ENCODE measurements around the gene OXT. TPM values are rescaled to one million over a fixed set of nuclear protein-coding genes. Genes with fewer than 3 reads are reported as not detected.

OXT gene
- total RNA-seq, 1 donor from 2014 or later = not detected

- DNase-seq (ENCODE audit: low read depth in 2 of 2) = no peak
Observed at GRCh38 chr20:3084283-3084985, 13.0 kb downstream of the OXT start, which contains the start of gene AVP. Gene AVP (minus strand): TSS chr20:3084724. CDS start chr20:3084674, 50 bp downstream.

DNA sequence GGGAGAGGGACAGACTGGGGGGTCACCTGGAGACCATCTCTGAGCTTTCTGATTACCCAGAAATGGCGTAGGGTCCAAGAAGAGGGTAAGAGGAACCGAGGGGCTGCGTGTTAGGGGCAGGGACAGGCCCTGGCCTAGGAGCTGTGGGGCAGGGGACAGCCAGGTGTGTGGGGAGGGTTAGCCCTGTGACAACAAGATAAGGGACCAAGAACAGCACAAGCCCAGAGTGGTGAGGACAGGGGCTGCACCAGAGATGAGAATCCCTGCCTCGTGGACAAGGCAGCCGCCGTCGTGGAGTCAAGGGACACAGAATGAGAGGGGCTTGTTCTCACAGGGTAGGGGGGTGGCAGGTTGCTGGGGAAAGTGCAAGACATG is 13.6 kb downstream of the OXT start:
- no peak for DNase-seq (ENCODE audit: low read depth in 2 of 2)

DNA sequence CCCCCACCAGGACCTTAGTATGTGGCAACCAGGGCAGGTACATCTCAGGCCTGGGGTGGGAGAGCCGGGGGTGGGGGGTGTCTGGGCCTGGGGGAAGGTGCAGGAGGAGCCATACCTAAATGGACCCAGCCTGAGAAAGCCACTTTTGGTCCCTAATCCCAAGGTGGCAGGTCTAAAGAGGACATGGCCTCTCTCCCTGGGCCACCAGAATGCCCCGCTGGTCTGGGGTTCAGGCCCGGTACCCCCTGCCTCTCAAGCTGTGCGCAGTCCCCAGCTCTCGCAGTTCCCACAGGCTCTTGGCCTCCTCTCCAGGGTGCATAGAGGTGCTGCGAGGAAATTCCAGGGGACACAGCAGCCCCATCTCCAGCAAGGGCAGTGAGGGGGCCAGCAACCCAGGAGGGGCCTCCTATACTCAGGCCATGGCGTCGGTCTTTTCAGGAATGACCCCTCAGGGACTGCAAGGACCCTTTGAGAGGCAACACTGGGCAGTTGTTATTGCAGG is 14.2 kb downstream of the OXT start:
- DNase-seq (ENCODE audit: low read depth in 2 of 2) = no peak

DNA sequence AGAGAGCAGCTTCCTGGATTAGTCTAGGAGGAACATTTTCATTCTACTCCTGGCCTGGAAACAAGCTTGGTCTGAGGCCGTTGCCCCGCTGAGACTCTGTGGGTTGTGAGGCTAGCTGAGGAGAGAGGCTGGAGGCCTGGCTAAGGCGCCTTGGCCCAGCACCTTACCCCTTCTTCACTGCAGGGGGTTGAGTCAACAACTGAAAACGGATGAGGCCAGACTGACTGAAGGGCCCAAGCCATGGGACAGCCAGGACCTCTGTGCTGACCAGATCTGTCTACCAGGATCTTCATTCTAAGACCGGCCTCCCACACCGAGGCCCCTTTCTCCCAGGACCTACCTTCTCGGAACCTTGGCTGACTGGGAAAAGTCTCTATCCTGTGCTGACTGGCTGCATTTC is 16.6 kb downstream of the OXT start:
- DNase-seq (ENCODE audit: low read depth in 2 of 2) = no peak

DNA sequence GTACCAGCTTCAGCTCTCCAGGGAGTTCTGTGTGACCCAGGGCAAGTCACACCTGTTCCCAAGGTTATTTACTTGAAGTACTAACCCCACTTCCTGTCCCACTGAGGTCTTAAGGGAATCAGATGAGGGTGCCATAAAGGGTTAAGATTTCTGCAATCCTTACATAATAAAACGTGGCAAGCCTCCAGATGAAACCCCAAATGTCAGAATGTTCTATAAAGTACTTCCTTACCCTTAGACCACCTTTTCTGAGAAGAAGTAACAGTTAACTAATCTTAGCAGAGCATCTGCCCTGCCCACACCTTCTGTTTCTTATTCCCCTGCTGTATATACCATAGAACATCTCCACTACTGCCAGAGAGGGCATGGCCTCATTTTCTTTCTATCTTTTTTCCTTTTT is 19.1 kb downstream of the OXT start:
- no peak for DNase-seq (ENCODE audit: low read depth in 2 of 2)

- DNase-seq (ENCODE audit: low read depth in 2 of 2) = no peak
Observed at GRCh38 chr20:3092611-3093379, 21.4 kb downstream of the OXT start.

DNA sequence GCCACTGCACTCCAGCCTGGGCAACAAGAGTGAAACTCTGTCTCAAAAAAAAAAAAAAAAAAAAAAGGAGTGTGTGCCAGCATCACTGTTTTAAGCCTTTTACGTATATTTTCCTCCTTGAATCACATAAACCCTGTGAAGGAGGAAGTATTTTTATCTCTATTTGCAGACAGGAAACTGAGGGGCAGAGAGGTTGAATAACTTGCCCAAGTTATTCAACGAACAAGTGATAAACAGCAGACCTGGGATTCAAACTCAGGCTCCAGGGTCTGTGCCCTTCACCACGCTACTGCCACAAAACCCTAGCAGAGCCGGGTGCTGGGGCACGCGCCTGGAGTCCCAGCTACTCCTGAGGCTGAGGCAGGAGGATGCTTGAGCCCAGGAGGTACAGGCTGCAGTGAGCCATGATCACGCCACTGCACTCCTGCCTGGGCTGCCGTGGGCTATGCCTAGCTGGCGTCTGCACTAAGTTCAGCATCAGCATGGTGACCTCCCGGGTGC is 22.5 kb downstream of the OXT start:
- DNase-seq (ENCODE audit: low read depth in 2 of 2) = no peak

DNA sequence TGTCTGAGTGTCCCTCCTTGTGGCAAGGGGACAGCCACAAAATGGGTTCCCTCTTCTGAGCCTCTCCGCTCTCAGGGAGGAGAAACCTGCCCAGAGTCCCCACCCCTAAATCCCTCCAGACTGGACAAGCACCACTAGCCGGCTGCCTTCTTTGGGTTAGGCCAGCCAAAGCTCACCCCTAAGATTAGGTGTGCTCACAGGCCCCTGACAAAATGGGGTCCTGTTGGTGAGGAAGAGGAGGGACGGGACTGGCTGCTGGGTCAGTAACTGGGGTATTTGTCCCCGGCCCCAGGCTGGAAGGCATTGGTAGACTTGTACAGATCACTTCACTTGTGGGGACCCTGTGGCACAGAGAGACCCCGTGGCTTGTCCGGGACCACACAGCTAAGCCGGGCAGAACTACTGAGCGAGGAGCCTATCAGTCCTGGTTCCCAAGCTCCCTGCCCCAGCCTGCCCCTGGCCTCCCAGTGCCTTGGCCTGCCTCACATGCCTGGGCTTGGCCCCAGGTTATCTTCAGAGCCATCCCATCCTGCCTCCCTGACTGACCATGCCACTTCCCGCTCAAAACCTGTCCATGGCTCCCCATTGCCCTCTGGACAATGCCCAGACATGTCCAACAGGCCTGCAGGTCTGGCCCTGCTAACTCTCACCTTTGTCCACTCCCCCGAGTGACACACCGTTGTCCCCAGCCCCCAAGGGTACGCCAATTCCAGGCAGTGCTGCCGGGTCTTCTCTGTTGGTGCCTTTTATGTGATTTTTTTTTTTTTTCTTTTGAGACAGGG is 23.6 kb downstream of the OXT start:
- DNase-seq (ENCODE audit: low read depth in 2 of 2) = no peak

GRCh38 chr20:3100480-3100879 is 29.1 kb downstream of the OXT start:
- no peak for DNase-seq (ENCODE audit: low read depth in 2 of 2)

DNA sequence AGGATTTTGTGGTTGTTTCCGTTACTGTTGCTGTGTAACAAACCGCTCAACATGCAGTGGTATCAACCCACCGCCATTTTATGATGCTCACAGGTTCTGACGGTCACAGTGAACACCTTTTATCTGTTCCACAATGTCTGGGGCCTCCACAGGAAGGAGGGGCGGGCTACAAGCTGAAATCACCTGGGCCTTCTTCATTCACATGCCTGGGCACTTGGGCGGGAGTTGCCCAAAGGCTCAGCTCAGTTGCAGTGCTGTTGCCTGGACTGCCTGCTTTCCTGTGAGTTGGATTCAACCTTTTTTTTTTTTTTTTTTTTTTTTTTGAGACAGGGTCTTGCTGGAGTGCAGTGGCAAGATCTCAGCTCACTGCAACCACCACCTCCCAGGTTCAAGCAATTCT is 29.8 kb downstream of the OXT start:
- DNase-seq (ENCODE audit: low read depth in 2 of 2) = no peak

DNA sequence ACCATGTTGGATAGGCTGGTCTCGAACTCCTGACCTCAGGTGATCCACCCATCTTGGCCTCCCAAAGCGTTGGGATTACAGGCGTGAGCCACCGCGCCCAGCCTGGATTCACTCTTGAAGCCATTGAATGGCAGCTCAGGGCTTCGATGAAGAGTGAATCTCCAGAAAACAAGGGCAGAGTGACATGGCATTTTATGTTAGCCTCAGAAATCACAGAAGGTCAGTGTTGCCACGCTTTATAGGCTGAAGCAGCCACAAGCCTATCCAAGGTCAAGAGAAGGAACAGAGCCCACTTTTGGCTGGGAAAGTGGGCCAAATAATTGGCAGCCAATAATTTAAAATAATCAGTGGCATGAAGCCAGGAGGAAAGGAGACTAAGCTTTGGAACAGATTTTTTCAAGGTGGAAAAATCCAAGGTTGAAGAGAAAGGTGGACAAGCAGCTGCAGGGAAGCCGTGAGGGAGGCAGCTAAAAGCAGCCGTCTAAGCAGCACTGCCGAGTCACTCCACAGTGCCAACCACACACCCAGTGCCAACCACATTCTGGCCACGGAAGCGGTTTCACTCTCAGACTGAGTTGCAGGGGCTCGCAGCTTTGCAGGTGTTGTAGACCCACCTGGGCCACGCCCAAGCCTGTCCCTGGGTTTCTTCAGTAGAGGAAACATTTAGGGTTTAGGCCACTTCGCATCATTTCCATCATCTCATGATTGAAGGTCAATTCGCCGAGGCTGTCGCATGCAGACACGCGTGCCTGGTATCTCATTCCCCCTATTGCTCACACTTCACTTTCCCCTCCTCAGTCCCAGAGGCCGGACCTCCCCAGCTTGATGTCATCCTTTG is 30.5 kb downstream of the OXT start:
- no peak for DNase-seq (ENCODE audit: low read depth in 2 of 2)

DNA sequence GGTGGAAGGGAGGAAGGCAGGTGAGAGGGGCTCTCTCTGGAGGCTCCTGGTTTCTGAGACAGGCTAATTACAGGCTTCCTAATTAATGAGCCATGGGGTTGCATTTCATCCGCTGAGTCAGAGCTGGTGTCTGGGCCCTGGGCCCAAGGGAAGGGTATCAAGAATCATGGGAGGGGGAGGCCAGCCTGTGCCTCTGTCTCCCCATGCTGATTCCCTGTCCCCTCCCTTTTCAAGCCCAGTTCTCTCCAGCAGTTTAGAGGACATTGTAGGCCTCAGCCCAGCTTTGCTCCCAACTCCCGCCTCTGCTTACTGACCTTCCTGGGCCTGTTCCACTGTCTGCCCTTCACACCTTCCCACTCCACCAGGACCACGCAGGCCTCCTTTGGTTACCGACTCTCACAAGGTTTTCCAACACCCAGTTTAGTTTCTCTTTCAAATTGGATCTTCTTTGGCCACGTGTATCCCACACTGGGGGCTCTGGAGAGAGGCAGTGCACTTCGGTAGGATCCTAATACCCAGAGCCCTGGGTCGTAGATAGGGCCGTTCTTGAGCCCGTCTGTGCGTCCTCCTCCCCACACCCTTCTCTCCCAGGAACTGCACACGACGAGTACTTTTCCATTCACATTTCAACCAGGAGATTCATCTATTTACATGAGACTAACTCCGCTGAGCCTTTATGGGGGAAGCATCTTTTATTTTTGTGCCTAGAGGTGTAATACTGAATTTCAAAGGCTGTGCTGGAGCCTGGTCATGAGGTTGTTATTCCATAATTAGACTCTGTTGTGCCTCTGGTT is 31.4 kb downstream of the OXT start:
- no peak for DNase-seq (ENCODE audit: low read depth in 2 of 2)

DNA sequence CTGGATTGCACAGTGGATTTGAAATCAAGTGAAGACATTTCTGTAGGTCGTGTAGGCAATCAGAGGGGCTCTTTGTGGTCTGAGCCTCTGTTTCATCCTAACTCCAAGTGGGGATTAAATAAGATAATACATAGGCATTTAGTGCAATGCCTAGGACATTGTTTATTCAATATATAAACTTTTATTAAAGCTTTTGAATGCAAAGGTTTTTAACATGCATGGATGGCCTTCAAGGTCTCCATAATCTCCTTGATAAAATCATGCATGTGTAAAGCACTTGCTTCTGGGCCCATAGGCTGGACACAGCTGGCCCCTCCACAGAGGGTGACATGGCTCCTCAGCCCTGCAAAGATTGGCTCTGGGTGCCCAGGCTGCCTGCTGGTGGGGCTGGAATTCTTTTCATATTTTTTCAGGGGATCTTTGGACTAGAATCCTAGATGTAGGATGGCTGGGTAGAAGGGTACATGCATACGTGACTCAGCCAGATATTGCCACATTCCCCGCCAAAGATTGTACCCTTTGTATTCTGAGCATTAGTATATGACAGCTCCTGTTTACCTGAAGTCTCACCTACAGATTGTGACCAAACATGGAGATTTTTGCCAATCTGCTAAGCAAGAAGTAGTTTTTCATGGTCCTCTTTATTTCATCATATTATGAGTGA is 32.1 kb downstream of the OXT start:
- no peak for DNase-seq (ENCODE audit: low read depth in 2 of 2)

- no peak for DNase-seq (ENCODE audit: low read depth in 2 of 2)
Observed at GRCh38 chr20:3105256-3106137, 34.1 kb downstream of the OXT start.

- DNase-seq (ENCODE audit: low read depth in 2 of 2) = no peak
Observed at GRCh38 chr20:3106185-3106584, 34.8 kb downstream of the OXT start.

DNA sequence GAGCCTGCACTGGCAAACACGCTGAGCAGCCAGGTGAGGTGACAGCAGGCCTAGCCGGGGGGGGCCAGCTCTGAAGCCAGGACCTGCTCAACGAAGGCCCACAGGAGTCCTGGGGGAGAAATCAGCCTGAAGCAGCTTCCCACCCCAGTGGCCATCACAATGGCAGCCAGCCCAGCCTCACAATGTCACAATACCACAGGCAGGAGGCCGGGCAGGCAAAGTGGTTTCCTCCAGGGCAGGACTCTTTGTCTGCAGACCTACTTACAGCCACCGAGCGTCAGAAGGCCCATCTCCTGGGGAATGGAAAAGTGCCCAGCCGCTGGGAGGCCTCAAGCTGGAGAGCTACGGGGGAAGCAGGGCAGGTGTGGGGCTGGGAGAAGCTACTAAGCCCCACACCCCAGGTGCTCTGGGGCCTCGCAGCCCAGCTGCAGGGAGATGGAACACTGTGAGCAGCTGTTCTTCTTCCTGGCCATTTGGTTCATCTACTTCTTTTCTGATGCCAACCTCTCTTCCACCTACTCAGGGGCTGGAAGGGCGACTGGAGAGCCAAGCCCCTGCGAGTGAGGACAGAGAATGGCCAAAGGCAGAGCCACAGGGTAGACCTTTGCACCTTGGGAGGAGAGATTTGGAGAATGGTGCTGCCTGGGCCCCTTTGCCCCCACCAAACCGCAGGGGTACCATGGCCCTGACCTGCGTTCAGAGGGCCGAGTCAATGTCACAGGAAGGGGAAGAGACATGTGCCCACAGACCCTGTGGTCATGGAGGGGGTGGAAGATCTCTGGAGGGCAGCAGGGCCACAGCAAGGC is 35.4 kb downstream of the OXT start:
- no peak for DNase-seq (ENCODE audit: low read depth in 2 of 2)

DNA sequence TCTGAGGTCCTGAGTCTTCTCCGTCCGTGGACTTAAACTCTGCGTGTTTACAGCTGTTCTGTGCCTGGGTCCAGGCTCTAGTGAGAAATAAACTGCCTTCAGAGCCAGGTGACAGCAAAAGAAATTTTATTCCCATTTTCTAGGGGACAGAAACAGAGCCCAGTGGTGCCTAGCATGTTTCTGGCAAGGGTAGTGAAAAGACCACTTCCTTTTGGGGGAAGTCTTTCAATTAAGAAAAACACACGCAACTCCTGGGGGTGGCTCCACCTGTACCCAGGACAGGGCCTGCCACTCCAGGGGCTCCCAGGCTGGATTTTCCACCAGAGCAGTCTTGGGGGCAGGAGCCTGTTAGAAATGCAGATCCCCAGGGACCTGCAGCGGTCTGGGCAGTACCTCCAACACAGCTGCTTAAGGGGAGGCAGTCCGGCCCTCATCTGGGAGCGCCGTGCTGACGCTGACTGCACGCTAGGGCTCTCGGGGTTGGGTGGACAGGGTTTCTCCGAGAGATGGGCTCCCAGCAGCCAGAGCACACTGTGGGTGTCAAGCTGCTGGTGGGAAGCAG is 36.1 kb downstream of the OXT start:
- no peak for DNase-seq (ENCODE audit: low read depth in 2 of 2)

Data from lung microvascular endothelial cell (primary cell).